SK-N-SH (cell line): Measurements from ENCODE around the gene OR2T35. TPM values are rescaled to one million over a fixed set of nuclear protein-coding genes. Genes with fewer than 3 reads are reported as not detected.

Experiments
- CTCF ChIA-PET: fragments of 300-600, 350-600 bp; formaldehyde crosslinking; extraction: SDS; loops from one replicate; lab custom pipeline; 2021; lab: Yijun Ruan, JAX
- POLR2A ChIA-PET: fragments of 350-600 bp; sonication (Branson Sonifier 250); formaldehyde crosslinking; extraction: SDS; loops from one replicate; lab custom pipeline; 2020; ENCODE audit warnings: antibody characterized with exemption, inconsistent platforms; lab: Yijun Ruan, JAX
- DNase-seq: peaks from one replicate; pipeline ENCODE4 v3.0.0; 2012
- H2AFZ ChIP-seq: fragments of 200-600 bp; sonication (generic); 2 replicates; pipeline ENCODE4 v1.8.1; 2016; ENCODE audit warnings: antibody characterized with exemption, mild to moderate bottlenecking, low read depth
- H3F3A ChIP-seq: fragments of 200-600 bp; sonication (generic); replicated peaks from 2 replicates; pipeline ENCODE3; 2016; ENCODE audit warnings: antibody characterized with exemption, mild to moderate bottlenecking; ENCODE audit not compliant: insufficient read depth
- H3K27ac ChIP-seq, 2 experiments: fragments of 200-500 bp in 1 of 2; fragments of 200-600 bp in 1 of 2; sonication (Bioruptor generic) in 1 of 2; sonication (generic), shearing (Covaris generic) in 1 of 2; 2 replicates each; pipeline versions ENCODE4 v1.5.1 to v1.6.1; 2014 to 2016; ENCODE audit warnings: low read depth in 2 of 2, inconsistent platforms in 1 of 2, low read length in 1 of 2, mild to moderate bottlenecking in 1 of 2, mixed read lengths in 1 of 2
- H3K27me3 ChIP-seq: fragments of 200-600 bp; sonication (generic), shearing (Covaris generic); 2 replicates; pipeline ENCODE4 v1.6.1; 2016; ENCODE audit warnings: mixed run types; ENCODE audit not compliant: insufficient read depth
- H3K36me3 ChIP-seq, 2 experiments: fragments of 200-500 bp in 1 of 2; fragments of 200-600 bp in 1 of 2; sonication (Bioruptor generic) in 1 of 2; sonication (generic) in 1 of 2; replicated peaks in 1 of 2; 2 replicates each; pipeline versions ENCODE3 to v1.5.1; 2014 to 2016; ENCODE audit warnings: low read length in 1 of 2, mild to moderate bottlenecking in 1 of 2; ENCODE audit not compliant: insufficient read depth in 2 of 2, control insufficient read depth in 1 of 2
- H3K4me1 ChIP-seq, 2 experiments: fragments of 200-500 bp in 1 of 2; fragments of 200-600 bp in 1 of 2; sonication (Bioruptor generic) in 1 of 2; sonication (generic), shearing (Covaris generic) in 1 of 2; 2 replicates each; pipeline versions ENCODE4 v1.5.1 to v1.6.1; 2014 to 2016; ENCODE audit warnings: low read depth in 1 of 2, low read length in 1 of 2, mixed run types in 1 of 2; ENCODE audit not compliant: insufficient read depth in 2 of 2, control insufficient read depth in 1 of 2
- H3K4me2 ChIP-seq: fragments of 200-600 bp; sonication (generic), shearing (Covaris generic); 2 replicates; pipeline ENCODE4 v1.6.1; 2017; ENCODE audit warnings: mixed run types
- H3K4me3 ChIP-seq, 2 experiments: fragments of 200-500 bp in 1 of 2; fragments of 200-600 bp in 1 of 2; sonication (Bioruptor generic) in 1 of 2; sonication (generic), shearing (Covaris generic) in 1 of 2; 2 replicates each; pipeline versions ENCODE4 v1.5.1 to v1.8.1; 2014 to 2016; ENCODE audit warnings: low read depth in 2 of 2, inconsistent platforms in 1 of 2, low read length in 1 of 2, mild to moderate bottlenecking in 1 of 2, mixed read lengths in 1 of 2, moderate library complexity in 1 of 2
- H3K79me2 ChIP-seq: fragments of 200-600 bp; sonication (generic); 2 replicates; pipeline ENCODE4 v1.8.1; 2017; ENCODE audit warnings: mild to moderate bottlenecking; ENCODE audit not compliant: insufficient read depth
- H3K9ac ChIP-seq: fragments of 200-600 bp; sonication (generic); 2 replicates; pipeline ENCODE4 v1.6.1; 2017; ENCODE audit warnings: mixed run types
- H3K9me2 ChIP-seq: fragments of 200-600 bp; sonication (generic); 2 replicates; pipeline ENCODE4 v1.6.1; 2017; ENCODE audit warnings: mixed run types
- H3K9me3 ChIP-seq: fragments of 200-600 bp; sonication (generic); 2 replicates; pipeline ENCODE4 v1.6.1; 2017; ENCODE audit warnings: mixed run types, mild to moderate bottlenecking, moderate library complexity
- H4K20me1 ChIP-seq: fragments of 200-600 bp; sonication (generic); 2 replicates; pipeline ENCODE4 v1.6.1; 2017; ENCODE audit warnings: mild to moderate bottlenecking, mixed run types; ENCODE audit not compliant: insufficient read depth
- CHD2 ChIP-seq: fragments of 150-350 bp; IDR thresholded peaks from 2 replicates; pipeline ENCODE4 v1.6.1; 2018; ENCODE audit warnings: low read length; ENCODE audit not compliant: partially characterized antibody
- CTCF ChIP-seq: fragments of 200-600 bp; sonication (generic); IDR thresholded peaks from 2 replicates; pipeline ENCODE4 v1.6.1; 2017; ENCODE audit warnings: antibody characterized with exemption, mild to moderate bottlenecking, moderate library complexity
- ELF1 ChIP-seq: IDR thresholded peaks from 2 replicates; pipeline ENCODE4 v1.4.0; 2012
- FOXJ3 ChIP-seq: sonication (generic); formaldehyde crosslinking; IDR thresholded peaks from 2 replicates; pipeline ENCODE4 v1.5.1; 2020; ENCODE audit warnings: mild to moderate bottlenecking, missing genetic modification reagents
- FOXM1 ChIP-seq: IDR thresholded peaks from 2 replicates; pipeline ENCODE4 v1.4.0; 2012; ENCODE audit warnings: low read depth, mild to moderate bottlenecking
- JUND ChIP-seq: IDR thresholded peaks from 2 replicates; pipeline ENCODE4 v1.4.0; 2012
- MAX ChIP-seq: IDR thresholded peaks from 2 replicates; pipeline ENCODE4 v1.4.0; 2012; ENCODE audit warnings: low read depth
- MEF2A ChIP-seq: IDR thresholded peaks from 2 replicates; pipeline ENCODE4 v1.4.0; 2012; ENCODE audit warnings: low read depth, borderline replicate concordance
- PBX3 ChIP-seq: IDR thresholded peaks from 2 replicates; pipeline ENCODE4; 2012
- POLR2AphosphoS5 ChIP-seq: IDR thresholded peaks from 2 replicates; pipeline ENCODE4 v1.6.1; 2012; ENCODE audit warnings: low read depth, low read length
- RCOR1 ChIP-seq: fragments of 150-350 bp; IDR thresholded peaks from 2 replicates; pipeline ENCODE4 v1.6.1; 2017; ENCODE audit warnings: antibody characterized with exemption, low read length
- REST ChIP-seq: IDR thresholded peaks from 2 replicates; pipeline ENCODE4 v1.6.1; 2012; ENCODE audit warnings: mild to moderate bottlenecking, low read depth, low read length, moderate library complexity
- RFX5 ChIP-seq: IDR thresholded peaks from 2 replicates; pipeline ENCODE4 v1.6.1; 2012; ENCODE audit warnings: mild to moderate bottlenecking, improper control_type of control experiment, low read length
- RXRA ChIP-seq: IDR thresholded peaks from 2 replicates; pipeline ENCODE4 v1.4.0; 2012; ENCODE audit warnings: low read depth, mild to moderate bottlenecking, borderline replicate concordance
- WGBS: methylation state at CpG from one replicate; pipeline ENCODE4 v1.1.6; 2017; ENCODE audit warnings: low lambda C conversion rate; 5-methylcytosine and 5-hydroxymethylcytosine counted together
- polyA plus RNA-seq, 3 experiments: library from polyadenylated mRNA; depleted of rRNA; stranded (reverse); fragments of >200 nt; gene quantifications; 2 replicates each; pipeline ENCODE4 v1.2.3, GENCODE V29; 2012

The OR2T35 gene
- polyA plus RNA-seq, 1 of the 3 experiments (the other 2 are of a cell fraction) = not detected

GRCh38 chr1:248688527-248689298, 43.6 kb upstream of the OR2T35 start:
- WGBS = 1% methylated on average over 4 of the region's 4 CpGs
- no peak overlapping the region for H2AFZ ChIP-seq
- H3K79me2 ChIP-seq = no peaks in the 10 kb centered on the region
- no peak overlapping the region for H3K9ac ChIP-seq
- no peak overlapping the region for H3K27ac ChIP-seq
- no peaks in the 10 kb centered on the region for H3K9me2 ChIP-seq
- CTCF ChIA-PET = no interaction called here
- POLR2A ChIA-PET = no interaction called here
- no peak for TF ChIP-seq ELF1
- TF ChIP-seq JUND = no peak
- H4K20me1 ChIP-seq = no peaks in the 10 kb centered on the region
- H3K36me3 ChIP-seq = no peaks in the 10 kb centered on the region
- H3K9me3 ChIP-seq = no peaks in the 10 kb centered on the region
- no peak overlapping the region for H3K4me3 ChIP-seq
- no peak for DNase-seq
- H3K4me1 ChIP-seq = no peaks in the 10 kb centered on the region
- H3F3A ChIP-seq = no peaks in the 10 kb centered on the region
- H3K4me2 ChIP-seq = no peak overlapping the region
- peaks cover 5% of the 10 kb centered on the region; the same call in 1 of the 2 replicates for H3K27me3 ChIP-seq

DNA sequence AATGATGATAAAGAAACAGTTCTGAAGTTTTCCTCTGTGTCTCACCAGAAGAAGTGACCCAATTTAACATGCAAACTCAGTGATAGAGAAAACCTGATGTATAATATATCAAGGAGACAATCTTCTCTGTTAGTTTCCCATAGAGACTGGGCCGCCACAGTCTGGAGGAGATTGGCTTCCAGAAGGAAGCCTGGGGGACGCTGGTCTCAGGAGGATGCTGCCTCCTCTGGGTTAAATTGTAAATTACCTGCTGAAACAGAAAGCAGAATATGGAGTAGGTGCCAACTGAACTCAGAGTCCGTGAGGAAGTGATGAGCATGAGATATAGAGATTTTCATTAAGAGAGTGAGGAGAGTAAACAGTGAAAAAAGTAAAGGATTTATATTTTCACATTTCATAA, 41.7 kb upstream of the OR2T35 start:
- peaks cover 3% of the 10 kb centered on the region; the same call in 1 of the 2 replicates for H3K27me3 ChIP-seq
- H3K4me3 ChIP-seq = no peak overlapping the region
- peak; percentile 14 for DNase-seq
- 1% methylated on average over 3 of the region's 3 CpGs for WGBS
- H3K9me3 ChIP-seq = no peaks in the 10 kb centered on the region
- no peaks in the 10 kb centered on the region for H3K4me1 ChIP-seq
- H3K36me3 ChIP-seq = no peaks in the 10 kb centered on the region
- ChIA-PET POLR2A (no interaction called here), CTCF (no interaction called here)
- H3K9me2 ChIP-seq = no peaks in the 10 kb centered on the region
- peak overlapping the region; percentile 67 for H2AFZ ChIP-seq
- peak; percentile 37; the same call in 1 of the 2 replicates for TF ChIP-seq CTCF
- no peak for TF ChIP-seq CHD2
- no peaks in the 10 kb centered on the region for H3K79me2 ChIP-seq
- H3F3A ChIP-seq = no peaks in the 10 kb centered on the region
- no peak overlapping the region for H3K9ac ChIP-seq
- no peaks in the 10 kb centered on the region for H4K20me1 ChIP-seq
- H3K27ac ChIP-seq = no peak overlapping the region
- no peak overlapping the region for H3K4me2 ChIP-seq

GRCh38 chr1:248681651-248682050, 36.6 kb upstream of the OR2T35 start:
- no peak overlapping the region for H3K9ac ChIP-seq
- H3K27ac ChIP-seq = no peak overlapping the region
- no peaks in the 10 kb centered on the region for H3K79me2 ChIP-seq
- no peak overlapping the region for H2AFZ ChIP-seq
- no peaks in the 10 kb centered on the region for H3K36me3 ChIP-seq
- H3K4me3 ChIP-seq = no peak overlapping the region
- no peaks in the 10 kb centered on the region for H3K9me2 ChIP-seq
- 0% methylated on average over 7 of the region's 8 CpGs for whole genome bisulfite sequencing
- no peak overlapping the region for H3K4me2 ChIP-seq
- H3K9me3 ChIP-seq = no peaks in the 10 kb centered on the region
- CTCF ChIA-PET = interaction anchor here (1.3 kb wide), 1 partner anchor 22 kb away, joined by 4 read pairs; no protein-coding TSS in a partner anchor
- H3K27me3 ChIP-seq = peaks cover 5% of the 10 kb centered on the region; the same call in 1 of the 2 replicates
- no peaks in the 10 kb centered on the region for H4K20me1 ChIP-seq
- no peaks in the 10 kb centered on the region for H3K4me1 ChIP-seq
- POLR2A ChIA-PET = no interaction called here
- H3F3A ChIP-seq = peaks cover 2% of the 10 kb centered on the region
- no peak for DNase-seq
- TF ChIP-seq MEF2A = no peak
- TF ChIP-seq RCOR1 = no peak
- TF ChIP-seq MAX = no peak
- TF ChIP-seq RXRA = no peak
- TF ChIP-seq PBX3 = no peak
- TF ChIP-seq REST = no peak
- TF ChIP-seq RFX5 = no peak
- no peak for TF ChIP-seq ELF1
- TF ChIP-seq FOXM1 = no peak
- no peak for TF ChIP-seq FOXJ3 (CRISPR knock-in tag)
- TF ChIP-seq CHD2 = no peak
- TF ChIP-seq POLR2AphosphoS5 = no peak
